ENCODE measurements around the gene TSPAN5.

- TF ChIP-seq CTCF (conservative IDR thresholded peaks at IDR 0.05; ENCODE audit: low read length) (no peak), EZH2phosphoT487 (IDR thresholded peaks at IDR 0.05; ENCODE audit: borderline replicate concordance) (no peak)
Observed at GRCh38 chr4:98692411-98692810, 34.0 kb upstream of the TSPAN5 start.
